ENCODE results near the gene STUM.

DNA sequence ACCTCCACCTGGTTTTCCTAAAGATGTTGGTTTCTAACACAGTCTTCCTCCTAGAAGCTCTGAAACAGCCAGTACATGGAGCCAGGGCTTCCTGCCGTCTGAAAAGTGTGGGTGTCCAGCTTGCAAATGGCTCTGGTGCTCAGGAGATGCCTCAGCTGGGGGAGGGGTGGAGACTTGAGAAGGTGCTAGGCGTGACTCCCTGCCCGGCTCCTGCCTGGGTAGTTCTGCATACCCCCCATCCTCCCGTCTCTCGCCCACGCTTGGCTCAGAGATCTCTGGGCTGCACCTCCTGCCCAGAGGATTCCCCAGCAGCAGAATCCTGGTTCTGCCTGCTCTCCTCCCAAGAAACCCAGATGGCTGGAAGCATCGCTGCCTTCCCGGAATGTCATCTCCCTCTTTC, 16.9 kb downstream of the STUM start:
- TF ChIP-seq CTCF (conservative IDR thresholded peaks at IDR 0.05), result no peak
- TF ChIP-seq ZFX (IDR thresholded peaks at IDR 0.05), result no peak
